GM12891 (cell line): ENCODE results near the gene CSNK1A1L.

ENCODE experiments used
- POLR2A ChIP-seq: IDR thresholded peaks from 2 replicates; pipeline ENCODE4 v1.6.1; 2011; ENCODE audit warnings: low read depth, low read length, control low read depth
- POLR2AphosphoS5 ChIP-seq: IDR thresholded peaks from 2 replicates; pipeline ENCODE4 v1.6.1; 2011; ENCODE audit warnings: low read depth, low read length, control low read depth
- POU2F2 ChIP-seq: IDR thresholded peaks from 2 replicates; pipeline ENCODE4 v1.6.1; 2011; ENCODE audit warnings: low read depth, mild to moderate bottlenecking, control low read depth, low read length, moderate library complexity
- TAF1 ChIP-seq: IDR thresholded peaks from 2 replicates; pipeline ENCODE4 v1.6.1; 2011; ENCODE audit warnings: low read depth, low read length, control low read depth

GRCh38 chr13:37144661-37145060 is 39.2 kb upstream of the CSNK1A1L start:
- TF ChIP-seq POLR2AphosphoS5: no peak
- TF ChIP-seq TAF1: no peak
- TF ChIP-seq POLR2A: no peak
- no peak for TF ChIP-seq POU2F2
